ENCODE data around the gene NTN3. TPM values are rescaled to one million over a fixed set of nuclear protein-coding genes. Genes with fewer than 3 reads are reported as not detected.

Gene NTN3
- total RNA-seq, 3 donors from 2014 or later (not counting 1 experiment from before 2014, with no cell fraction given), result not detected

- Histone ChIP-seq H3K4me1 (ENCODE audit: control insufficient read depth, insufficient read depth, low read length) (peaks cover 11% of the 10 kb centered on the region), H3K36me3 (ENCODE audit: control insufficient read depth, insufficient read depth, low read length) (peaks cover 6% of the 10 kb centered on the region), H3K9me3 (ENCODE audit: control insufficient read depth, insufficient read depth, low read length) (no peaks in the 10 kb centered on the region), H3K27me3 (ENCODE audit: control insufficient read depth, insufficient read depth, low read length) (no peaks in the 10 kb centered on the region), H3K4me3 (ENCODE audit: low read length) (no peak overlapping the region), H3K27ac (ENCODE audit: low read length) (no peak overlapping the region)
- no peak overlapping the region for H3K4me3 Mint-ChIP-seq
- no peaks in the 10 kb centered on the region for H3K36me3 Mint-ChIP-seq
- peaks cover 0 to 4% of the 10 kb centered on the region in 2 donors for H3K4me1 Mint-ChIP-seq
- ATAC-seq (no peak), DNase-seq (no peak)
- TF ChIP-seq CTCF (IDR thresholded peaks at IDR 0.05), result no peak
- no peaks in the 10 kb centered on the region for H3K27me3 Mint-ChIP-seq (ENCODE audit: low read depth in 2 of 2)
- 93% methylated on average over 6 of the region's 6 CpGs for WGBS (ENCODE audit: insufficient coverage)
- H3K9me3 Mint-ChIP-seq, result no peaks in the 10 kb centered on the region
- intact Hi-C loops (cut with micrococcal nuclease), result no loop called here
- H3K27ac Mint-ChIP-seq, result no peak overlapping the region
These were observed 28.4 kb downstream of the NTN3 start for GRCh38 chr16:2499454-2499853.

GRCh38 chr16:2499890-2500429 lies 28.9 kb downstream of the NTN3 start:
- no peak for ATAC-seq

GRCh38 chr16:2500430-2500917 lies 29.4 kb downstream of the NTN3 start:
- Mint-ChIP-seq H3K27ac (no peak overlapping the region), H3K36me3 (no peaks in the 10 kb centered on the region), H3K4me1 (peaks cover 0 to 4% of the 10 kb centered on the region in 2 donors), H3K27me3 (ENCODE audit: low read depth in 2 of 2) (no peaks in the 10 kb centered on the region), H3K4me3 (no peak overlapping the region), H3K9me3 (no peaks in the 10 kb centered on the region)
- H3K9me3 ChIP-seq (ENCODE audit: control insufficient read depth, insufficient read depth, low read length), result no peaks in the 10 kb centered on the region
- peaks cover 6% of the 10 kb centered on the region for H3K36me3 ChIP-seq (ENCODE audit: control insufficient read depth, insufficient read depth, low read length)
- ATAC-seq (no peak), DNase-seq (no peak)
- H3K4me1 ChIP-seq (ENCODE audit: control insufficient read depth, insufficient read depth, low read length), result peaks cover 11% of the 10 kb centered on the region
- H3K27me3 ChIP-seq (ENCODE audit: control insufficient read depth, insufficient read depth, low read length), result no peaks in the 10 kb centered on the region
- H3K4me3 ChIP-seq (ENCODE audit: low read length), result no peak overlapping the region
- 91% methylated on average over 20 of the region's 20 CpGs for WGBS (ENCODE audit: insufficient coverage)
- intact Hi-C loops (cut with micrococcal nuclease), result no loop called here
- no peak for TF ChIP-seq CTCF (IDR thresholded peaks at IDR 0.05)
- no peak overlapping the region for H3K27ac ChIP-seq (ENCODE audit: low read length)

More at GRCh38 chr16:2499890-2500429, 28.9 kb downstream of the NTN3 start:
- Histone ChIP-seq H3K9me3 (ENCODE audit: control insufficient read depth, insufficient read depth, low read length) (no peaks in the 10 kb centered on the region), H3K36me3 (ENCODE audit: control insufficient read depth, insufficient read depth, low read length) (peaks cover 6% of the 10 kb centered on the region), H3K4me3 (ENCODE audit: low read length) (no peak overlapping the region), H3K27ac (ENCODE audit: low read length) (no peak overlapping the region), H3K4me1 (ENCODE audit: control insufficient read depth, insufficient read depth, low read length) (peaks cover 11% of the 10 kb centered on the region), H3K27me3 (ENCODE audit: control insufficient read depth, insufficient read depth, low read length) (no peaks in the 10 kb centered on the region)
- no peak overlapping the region for H3K4me3 Mint-ChIP-seq
- H3K9me3 Mint-ChIP-seq, result no peaks in the 10 kb centered on the region
- TF ChIP-seq CTCF (IDR thresholded peaks at IDR 0.05), result no peak
- 94% methylated on average over 29 of the region's 29 CpGs for WGBS (ENCODE audit: insufficient coverage)
- no peaks in the 10 kb centered on the region for H3K36me3 Mint-ChIP-seq
- no peaks in the 10 kb centered on the region for H3K27me3 Mint-ChIP-seq (ENCODE audit: low read depth in 2 of 2)
- H3K27ac Mint-ChIP-seq, result no peak overlapping the region
- DNase-seq, result no peak
- intact Hi-C loops (cut with micrococcal nuclease), result no loop called here
- H3K4me1 Mint-ChIP-seq, result peaks cover 0 to 4% of the 10 kb centered on the region in 2 donors
